CD4-positive, alpha-beta T cell (primary cell): ENCODE measurements around the gene TEF. TPM values are rescaled to one million over a fixed set of nuclear protein-coding genes. Genes with fewer than 3 reads are reported as not detected.

Source experiments
- ATAC-seq: fragments of 200-7000 bp; cut with Tn5 transposase; one replicate; pipeline ENCODE4 v1.10.0; 2022; ENCODE audit warnings: mild to moderate bottlenecking; ENCODE audit not compliant: poor library complexity
- CTCF ChIA-PET: fragments of 350-600 bp; sonication (Branson Sonifier 250); formaldehyde crosslinking; loops from one replicate; lab custom pipeline; 2021; ENCODE audit warnings: antibody characterized with exemption, inconsistent platforms; lab: Charles Lee
- POLR2A ChIA-PET: fragments of 350-600 bp; sonication (Branson Sonifier 250); formaldehyde crosslinking; loops from one replicate; lab custom pipeline; 2021; ENCODE audit warnings: antibody characterized with exemption, inconsistent platforms; lab: Charles Lee
- DNase-seq, 14 experiments: peaks; one replicate each; pipeline ENCODE4 v3.0.0-alpha.2; 2013 to 2020; ENCODE audit warnings: mixed read lengths in 2 of 14
- H3K27ac ChIP-seq, 2 donors: one replicate each; pipeline versions ENCODE4 v1.5.1 to v1.7.0; 2013; ENCODE audit warnings: low read length in 2 of 2, low read depth in 1 of 2, mild to moderate bottlenecking in 1 of 2
- H3K27me3 ChIP-seq, 2 experiments: 1 replicate in 1 of 2; 2 replicates in 1 of 2; pipeline versions ENCODE4 v1.6.1 to v1.7.0; 2013; ENCODE audit warnings: low read length in 2 of 2, control low read depth in 1 of 2, mild to moderate bottlenecking in 1 of 2, moderate library complexity in 1 of 2; ENCODE audit not compliant: insufficient read depth in 2 of 2, control insufficient read depth in 1 of 2
- H3K36me3 ChIP-seq: one replicate; pipeline ENCODE4 v1.6.1; 2013; ENCODE audit warnings: low read length, control low read depth; ENCODE audit not compliant: insufficient read depth
- H3K4me1 ChIP-seq: one replicate; pipeline ENCODE4 v1.6.1; 2013; ENCODE audit warnings: low read length, control low read depth; ENCODE audit not compliant: insufficient read depth
- H3K4me3 ChIP-seq: one replicate; pipeline ENCODE4 v1.5.1; 2013; ENCODE audit warnings: mild to moderate bottlenecking, low read length, moderate library complexity
- H3K9me3 ChIP-seq, 2 experiments: 1 replicate in 1 of 2; 2 replicates in 1 of 2; pipeline versions ENCODE4 v1.6.1 to v1.7.0; 2013; ENCODE audit warnings: low read length in 2 of 2, mild to moderate bottlenecking in 2 of 2, control low read depth in 1 of 2, moderate library complexity in 1 of 2; ENCODE audit not compliant: control insufficient read depth in 1 of 2, insufficient read depth in 1 of 2
- H3K27ac Mint-ChIP-seq: one replicate; pipeline ENCODE4 v1.8.0; 2020; ENCODE audit warnings: mixed read lengths
- H3K27me3 Mint-ChIP-seq: one replicate; pipeline ENCODE4 v1.8.0; 2021; ENCODE audit warnings: mixed read lengths
- H3K36me3 Mint-ChIP-seq: one replicate; pipeline ENCODE4 v1.8.0; 2021; ENCODE audit warnings: low read depth, mixed read lengths
- H3K4me1 Mint-ChIP-seq: one replicate; pipeline ENCODE4 v1.8.0; 2021; ENCODE audit warnings: low read depth, mixed read lengths
- H3K4me3 Mint-ChIP-seq: one replicate; pipeline ENCODE4 v1.8.0; 2020; ENCODE audit warnings: mild to moderate bottlenecking, mixed read lengths
- H3K9me3 Mint-ChIP-seq: one replicate; pipeline ENCODE4 v1.8.0; 2020; ENCODE audit warnings: mixed read lengths
- CTCF ChIP-seq: fragments of 200-600 bp; IDR thresholded peaks from one replicate; pipeline ENCODE4 v1.8.0; 2022; ENCODE audit warnings: antibody characterized with exemption, mild to moderate bottlenecking
- intact Hi-C, 2 experiments: fragments of 100-400 bp; cut with DNase I in 1 of 2; cut with micrococcal nuclease in 1 of 2; formaldehyde crosslinking; loops; one replicate each; pipeline versions ENCODE4 v1.15.1 to v1.9.0; 2023 to 2025; cut with DNase I, micrococcal nuclease
- total RNA-seq, 174 experiments: library from RNA in 2 of 174; stranded (reverse) in 2 of 174; gene quantifications; one replicate each; pipeline ENCODE4 v1.2.3 and lab custom pipeline; 2021 to 2026

The TEF gene
- total RNA-seq, 2 experiments from 2014 or later, result 2.4 to 2.6 TPM

GRCh38 chr22:41348964-41349484 lies 32.7 kb upstream of the TEF start:
- Mint-ChIP-seq H3K36me3 (peaks cover 72% of the 10 kb centered on the region), H3K27ac (no peak overlapping the region)

GRCh38 chr22:41350087-41350486 lies 31.7 kb upstream of the TEF start:
- CTCF ChIA-PET, result no interaction called here
- Histone ChIP-seq H3K4me1 (no peaks in the 10 kb centered on the region), H3K9me3 (no peaks in the 10 kb centered on the region), H3K36me3 (peaks cover 91% of the 10 kb centered on the region), H3K27me3 (no peaks in the 10 kb centered on the region), H3K4me3 (no peak overlapping the region), H3K27ac (no peak overlapping the region)
- H3K36me3 Mint-ChIP-seq, result peaks cover 77% of the 10 kb centered on the region
- H3K27me3 Mint-ChIP-seq, result no peaks in the 10 kb centered on the region
- intact Hi-C loops, result loop anchor here in 1 of 2 experiments (5.0 kb wide), 1 partner anchor 78 kb away; no protein-coding TSS in a partner anchor
- no peak for DNase-seq
- TF ChIP-seq CTCF, result no peak
- ATAC-seq, result no peak
- no peaks in the 10 kb centered on the region for H3K9me3 Mint-ChIP-seq
- no peak overlapping the region for H3K4me3 Mint-ChIP-seq
- POLR2A ChIA-PET, result no interaction called here
- no peak overlapping the region for H3K27ac Mint-ChIP-seq
- no peaks in the 10 kb centered on the region for H3K4me1 Mint-ChIP-seq

More at GRCh38 chr22:41348964-41349484, 32.7 kb upstream of the TEF start:
- Histone ChIP-seq H3K27me3 (no peaks in the 10 kb centered on the region), H3K4me1 (no peaks in the 10 kb centered on the region), H3K36me3 (peaks cover 88% of the 10 kb centered on the region), H3K9me3 (no peaks in the 10 kb centered on the region), H3K27ac (no peak overlapping the region), H3K4me3 (no peak overlapping the region)
- H3K4me3 Mint-ChIP-seq, result no peak overlapping the region
- no peaks in the 10 kb centered on the region for H3K4me1 Mint-ChIP-seq
- TF ChIP-seq CTCF, result no peak
- intact Hi-C loops, result no loop called here
- ChIA-PET POLR2A (no interaction called here), CTCF (no interaction called here)
- ATAC-seq, result no peak
- no peak for DNase-seq
- no peaks in the 10 kb centered on the region for H3K27me3 Mint-ChIP-seq
- H3K9me3 Mint-ChIP-seq, result no peaks in the 10 kb centered on the region

GRCh38 chr22:41351011-41351410 lies 30.7 kb upstream of the TEF start:
- H3K36me3 ChIP-seq, result peaks cover 94% of the 10 kb centered on the region
- no peak for ATAC-seq
- TF ChIP-seq CTCF, result no peak
- no peaks in the 10 kb centered on the region for H3K4me1 ChIP-seq
- no peak overlapping the region for H3K27ac Mint-ChIP-seq
- POLR2A ChIA-PET, result no interaction called here
- H3K27ac ChIP-seq, result no peak overlapping the region
- peaks cover 79% of the 10 kb centered on the region for H3K36me3 Mint-ChIP-seq
- H3K27me3 ChIP-seq, result no peaks in the 10 kb centered on the region
- no peaks in the 10 kb centered on the region for H3K9me3 ChIP-seq
- CTCF ChIA-PET, result no interaction called here
- H3K4me3 ChIP-seq, result no peak overlapping the region
- H3K4me1 Mint-ChIP-seq, result no peaks in the 10 kb centered on the region
- H3K27me3 Mint-ChIP-seq, result no peaks in the 10 kb centered on the region
- intact Hi-C loops, result loop anchor here in 1 of 2 experiments (5.0 kb wide), 1 partner anchor 79 kb away; no protein-coding TSS in a partner anchor
- DNase-seq, result no peak
- no peaks in the 10 kb centered on the region for H3K9me3 Mint-ChIP-seq
- no peak overlapping the region for H3K4me3 Mint-ChIP-seq
